Suprapubic skin (tissue), 4 donors: Measurements from ENCODE around the gene EPAS1. TPM values are rescaled to one million over a fixed set of nuclear protein-coding genes. Genes with fewer than 3 reads are reported as not detected.

ENCODE experiments used
- DNase-seq, 2 donors: peaks; one replicate each; pipeline ENCODE4 v3.0.0-alpha.2; 2019; ENCODE audit warnings: low spot score in 2 of 2
- H3K27ac ChIP-seq: fragments of 200-600 bp; sonication (generic); one replicate; pipeline ENCODE4 v1.5.1; 2019
- H3K27me3 ChIP-seq: fragments of 200-600 bp; sonication (generic); one replicate; pipeline ENCODE4 v1.5.1; 2019
- H3K36me3 ChIP-seq: fragments of 200-600 bp; sonication (generic); one replicate; pipeline ENCODE4 v1.5.1; 2019
- H3K4me1 ChIP-seq: fragments of 200-600 bp; sonication (generic); one replicate; pipeline ENCODE4 v1.5.1; 2019
- H3K4me3 ChIP-seq: fragments of 200-600 bp; sonication (generic); one replicate; pipeline ENCODE4 v1.5.1; 2019; ENCODE audit warnings: mild to moderate bottlenecking
- H3K9me3 ChIP-seq: fragments of 200-600 bp; sonication (generic); one replicate; pipeline ENCODE4 v1.5.1; 2019
- EP300 ChIP-seq: sonication (generic); formaldehyde crosslinking; IDR thresholded peaks from one replicate; pipeline ENCODE4 v1.6.1; 2017; ENCODE audit warnings: antibody characterized with exemption
- POLR2A ChIP-seq, 2 donors: fragments of 450-650 bp; IDR thresholded peaks; one replicate each; pipeline ENCODE4 v1.6.1; 2017; ENCODE audit warnings: antibody characterized with exemption in 2 of 2, mild to moderate bottlenecking in 2 of 2, moderate library complexity in 2 of 2
- POLR2AphosphoS5 ChIP-seq, 3 donors: sonication (generic); formaldehyde crosslinking; IDR thresholded peaks; one replicate each; pipeline ENCODE4 v1.6.1; 2017; ENCODE audit warnings: antibody characterized with exemption in 3 of 3
- WGBS: methylation state at CpG from one replicate; pipeline ENCODE4 v1.1.5; 2018; 5-methylcytosine and 5-hydroxymethylcytosine counted together
- total RNA-seq, 4 donors: library from RNA; depleted of rRNA; stranded (reverse); fragments of >200 nt; gene quantifications; one replicate each; pipeline ENCODE4 v1.1.0, GENCODE V29; 2016
- TF ChIP-seq, protein P1 (sequence below), 2 donors: fragments of 200-600 bp in 1 of 2; fragments of 450-650 bp in 1 of 2; sonication (generic) in 1 of 2; IDR thresholded peaks; one replicate each; pipeline ENCODE4 v1.5.1; 2016 to 2019; ENCODE audit warnings: antibody characterized with exemption in 2 of 2, mild to moderate bottlenecking in 1 of 2, moderate library complexity in 1 of 2

The EPAS1 gene
- total RNA-seq, 4 donors from 2014 or later, result 110 to 271 (median 142) TPM

DNA sequence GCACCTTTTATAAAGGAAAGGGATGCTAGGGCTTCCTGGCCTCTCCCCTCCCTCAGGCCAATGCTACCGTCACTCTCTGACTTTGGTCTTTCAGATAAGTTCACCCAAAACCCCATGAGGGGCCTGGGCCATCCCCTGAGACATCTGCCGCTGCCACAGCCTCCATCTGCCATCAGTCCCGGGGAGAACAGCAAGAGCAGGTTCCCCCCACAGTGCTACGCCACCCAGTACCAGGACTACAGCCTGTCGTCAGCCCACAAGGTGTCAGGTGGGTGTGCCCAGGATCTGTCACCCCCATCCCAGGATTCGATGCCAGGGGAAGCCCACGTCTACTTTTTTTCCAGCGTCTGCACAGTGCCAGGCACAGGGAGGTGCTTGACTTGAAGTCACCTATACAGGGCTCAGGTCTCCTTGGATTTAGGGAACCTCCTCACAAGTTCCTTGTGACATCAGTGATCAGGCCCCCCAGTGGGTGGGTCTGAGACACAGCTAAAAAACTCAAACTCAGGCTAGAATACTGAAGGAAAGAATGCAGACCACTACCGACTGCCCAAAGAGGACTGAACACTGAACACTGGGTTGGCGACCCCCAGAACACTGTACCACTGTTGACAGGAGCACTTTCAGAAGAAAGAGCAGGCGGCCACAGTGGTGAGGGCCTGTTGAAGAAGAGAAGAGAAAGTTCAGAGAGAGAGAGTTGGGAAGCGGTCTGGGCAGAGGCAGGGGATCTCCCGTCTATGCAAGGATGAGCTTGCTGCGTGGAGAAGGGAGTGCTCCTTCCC is 85.3 kb downstream of the EPAS1 start:
- peaks cover 78% of the 10 kb centered on the region for H3K36me3 ChIP-seq
- TF ChIP-seq POLR2A (IDR thresholded peaks at IDR 0.05), result no peak
- TF ChIP-seq, protein P1, sequence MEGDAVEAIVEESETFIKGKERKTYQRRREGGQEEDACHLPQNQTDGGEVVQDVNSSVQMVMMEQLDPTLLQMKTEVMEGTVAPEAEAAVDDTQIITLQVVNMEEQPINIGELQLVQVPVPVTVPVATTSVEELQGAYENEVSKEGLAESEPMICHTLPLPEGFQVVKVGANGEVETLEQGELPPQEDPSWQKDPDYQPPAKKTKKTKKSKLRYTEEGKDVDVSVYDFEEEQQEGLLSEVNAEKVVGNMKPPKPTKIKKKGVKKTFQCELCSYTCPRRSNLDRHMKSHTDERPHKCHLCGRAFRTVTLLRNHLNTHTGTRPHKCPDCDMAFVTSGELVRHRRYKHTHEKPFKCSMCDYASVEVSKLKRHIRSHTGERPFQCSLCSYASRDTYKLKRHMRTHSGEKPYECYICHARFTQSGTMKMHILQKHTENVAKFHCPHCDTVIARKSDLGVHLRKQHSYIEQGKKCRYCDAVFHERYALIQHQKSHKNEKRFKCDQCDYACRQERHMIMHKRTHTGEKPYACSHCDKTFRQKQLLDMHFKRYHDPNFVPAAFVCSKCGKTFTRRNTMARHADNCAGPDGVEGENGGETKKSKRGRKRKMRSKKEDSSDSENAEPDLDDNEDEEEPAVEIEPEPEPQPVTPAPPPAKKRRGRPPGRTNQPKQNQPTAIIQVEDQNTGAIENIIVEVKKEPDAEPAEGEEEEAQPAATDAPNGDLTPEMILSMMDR (IDR thresholded peaks at IDR 0.05), result no peak
- TF ChIP-seq POLR2AphosphoS5 (IDR thresholded peaks at IDR 0.05), result no peak
- no peak for TF ChIP-seq EP300
- 91% methylated on average over 13 of the region's 14 CpGs for WGBS
- no peak for DNase-seq
- H3K4me1 ChIP-seq, result peaks cover 4% of the 10 kb centered on the region
- no peak overlapping the region for H3K27ac ChIP-seq
- no peaks in the 10 kb centered on the region for H3K9me3 ChIP-seq
- no peaks in the 10 kb centered on the region for H3K27me3 ChIP-seq
- no peak overlapping the region for H3K4me3 ChIP-seq

DNA sequence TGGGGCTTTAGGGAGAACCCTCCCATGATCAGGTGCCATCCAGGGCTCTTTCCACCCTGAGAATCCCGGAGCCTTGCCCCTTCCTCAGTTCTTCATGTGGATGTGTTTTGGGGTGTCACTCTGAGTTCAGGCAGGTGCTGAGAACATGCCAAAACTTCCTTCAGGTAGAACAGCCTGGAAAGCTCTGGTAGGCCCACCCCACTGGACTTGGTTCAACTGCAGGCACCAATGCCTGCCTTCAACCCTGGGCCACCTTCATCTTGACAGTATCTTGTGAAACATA is 85.8 kb downstream of the EPAS1 start:
- no peaks in the 10 kb centered on the region for H3K9me3 ChIP-seq
- H3K27me3 ChIP-seq, result no peaks in the 10 kb centered on the region
- 73% methylated on average over 1 of the region's 1 CpG for WGBS
- no peak overlapping the region for H3K4me3 ChIP-seq
- TF ChIP-seq POLR2A (IDR thresholded peaks at IDR 0.05) (no peak), POLR2AphosphoS5 (IDR thresholded peaks at IDR 0.05) (no peak), EP300 (no peak)
- TF ChIP-seq, protein P1 (IDR thresholded peaks at IDR 0.05), result no peak
- peaks cover 4% of the 10 kb centered on the region for H3K4me1 ChIP-seq
- H3K27ac ChIP-seq, result no peak overlapping the region
- no peak for DNase-seq
- peaks cover 73% of the 10 kb centered on the region for H3K36me3 ChIP-seq

DNA sequence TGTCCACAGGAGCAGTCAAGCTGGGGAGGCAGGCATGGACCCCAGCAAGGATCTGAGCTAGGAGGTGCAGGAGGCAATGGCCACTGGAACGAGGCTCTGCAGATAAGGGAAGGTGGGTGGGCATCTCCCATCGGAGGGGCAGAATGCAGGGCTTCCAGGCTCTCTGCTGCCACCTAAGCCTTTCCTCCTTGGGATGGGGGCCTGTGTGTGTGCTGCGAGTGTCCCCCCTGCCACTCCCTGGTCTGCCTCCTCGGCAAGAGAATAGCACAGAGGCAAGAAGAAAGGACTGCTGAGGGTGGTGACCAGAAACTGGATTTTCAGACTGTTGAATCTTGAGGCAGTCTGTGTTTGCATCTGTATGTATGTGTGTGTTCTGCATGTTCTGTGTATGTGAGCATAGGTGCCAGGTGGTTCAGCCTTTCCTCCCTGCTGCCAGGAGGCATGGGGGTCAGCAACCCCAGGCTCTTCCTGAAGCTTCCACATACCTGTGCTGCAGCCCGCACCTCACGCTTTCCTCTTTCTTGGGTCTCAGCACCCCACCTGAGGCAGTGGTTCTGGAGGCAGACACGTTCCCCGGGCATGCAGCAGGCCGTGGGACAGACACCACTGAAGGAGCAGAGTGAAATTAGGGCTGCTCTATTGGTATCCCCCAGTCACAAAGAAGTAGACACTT is 86.7 kb downstream of the EPAS1 start:
- WGBS, result 99% methylated on average over 9 of the region's 9 CpGs
- H3K4me1 ChIP-seq, result peaks cover 4% of the 10 kb centered on the region
- no peaks in the 10 kb centered on the region for H3K27me3 ChIP-seq
- DNase-seq, result no peak
- H3K36me3 ChIP-seq, result peaks cover 64% of the 10 kb centered on the region
- H3K27ac ChIP-seq, result no peak overlapping the region
- no peak overlapping the region for H3K4me3 ChIP-seq
- no peaks in the 10 kb centered on the region for H3K9me3 ChIP-seq
- no peak for TF ChIP-seq POLR2AphosphoS5 (IDR thresholded peaks at IDR 0.05)
- no peak for TF ChIP-seq EP300
- no peak for TF ChIP-seq POLR2A (IDR thresholded peaks at IDR 0.05)
- TF ChIP-seq, protein P1 (IDR thresholded peaks at IDR 0.05), result no peak

DNA sequence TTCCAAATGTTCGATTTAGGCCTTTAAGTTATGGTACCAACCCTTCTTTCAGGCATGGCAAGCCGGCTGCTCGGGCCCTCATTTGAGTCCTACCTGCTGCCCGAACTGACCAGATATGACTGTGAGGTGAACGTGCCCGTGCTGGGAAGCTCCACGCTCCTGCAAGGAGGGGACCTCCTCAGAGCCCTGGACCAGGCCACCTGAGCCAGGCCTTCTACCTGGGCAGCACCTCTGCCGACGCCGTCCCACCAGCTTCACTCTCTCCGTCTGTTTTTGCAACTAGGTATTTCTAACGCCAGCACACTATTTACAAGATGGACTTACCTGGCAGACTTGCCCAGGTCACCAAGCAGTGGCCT is 87.2 kb downstream of the EPAS1 start:
- Histone ChIP-seq H3K4me3 (no peak overlapping the region), H3K9me3 (no peaks in the 10 kb centered on the region), H3K27me3 (no peaks in the 10 kb centered on the region), H3K4me1 (peaks cover 4% of the 10 kb centered on the region), H3K27ac (no peak overlapping the region), H3K36me3 (peaks cover 60% of the 10 kb centered on the region)
- TF ChIP-seq, protein P1 (IDR thresholded peaks at IDR 0.05), result no peak
- TF ChIP-seq POLR2AphosphoS5 (IDR thresholded peaks at IDR 0.05) (no peak), EP300 (no peak), POLR2A (IDR thresholded peaks at IDR 0.05) (no peak)
- WGBS, result 95% methylated on average over 12 of the region's 12 CpGs
- DNase-seq, result no peak

DNA sequence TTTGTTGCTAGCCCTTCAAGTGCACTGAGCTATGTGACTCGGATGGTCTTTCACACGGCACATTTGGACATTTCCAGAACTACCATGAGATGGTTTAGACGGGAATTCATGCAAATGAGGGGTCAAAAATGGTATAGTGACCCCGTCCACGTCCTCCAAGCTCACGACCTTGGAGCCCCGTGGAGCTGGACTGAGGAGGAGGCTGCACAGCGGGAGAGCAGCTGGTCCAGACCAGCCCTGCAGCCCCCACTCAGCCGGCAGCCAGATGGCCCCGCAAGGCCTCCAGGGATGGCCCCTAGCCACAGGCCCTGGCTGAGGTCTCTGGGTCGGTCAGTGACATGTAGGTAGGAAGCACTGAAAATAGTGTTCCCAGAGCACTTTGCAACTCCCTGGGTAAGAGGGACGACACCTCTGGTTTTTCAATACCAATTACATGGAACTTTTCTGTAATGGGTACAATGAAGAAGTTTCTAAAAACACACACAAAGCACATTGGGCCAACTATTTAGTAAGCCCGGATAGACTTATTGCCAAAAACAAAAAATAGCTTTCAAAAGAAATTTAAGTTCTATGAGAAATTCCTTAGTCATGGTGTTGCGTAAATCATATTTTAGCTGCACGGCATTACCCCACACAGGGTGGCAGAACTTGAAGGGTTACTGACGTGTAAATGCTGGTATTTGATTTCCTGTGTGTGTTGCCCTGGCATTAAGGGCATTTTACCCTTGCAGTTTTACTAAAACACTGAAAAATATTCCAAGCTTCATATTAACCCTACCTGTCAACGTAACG is 88.8 kb downstream of the EPAS1 start:
- Histone ChIP-seq H3K9me3 (no peaks in the 10 kb centered on the region), H3K27ac (no peak overlapping the region), H3K36me3 (peaks cover 44% of the 10 kb centered on the region), H3K27me3 (no peaks in the 10 kb centered on the region), H3K4me1 (peaks cover 4% of the 10 kb centered on the region), H3K4me3 (no peak overlapping the region)
- WGBS, result 76% methylated on average over 18 of the region's 18 CpGs
- no peak for DNase-seq
- TF ChIP-seq POLR2AphosphoS5 (IDR thresholded peaks at IDR 0.05) (no peak), EP300 (no peak), POLR2A (IDR thresholded peaks at IDR 0.05) (no peak)
